ENCODE data around the gene PPIL6.

The PPIL6 gene

DNA sequence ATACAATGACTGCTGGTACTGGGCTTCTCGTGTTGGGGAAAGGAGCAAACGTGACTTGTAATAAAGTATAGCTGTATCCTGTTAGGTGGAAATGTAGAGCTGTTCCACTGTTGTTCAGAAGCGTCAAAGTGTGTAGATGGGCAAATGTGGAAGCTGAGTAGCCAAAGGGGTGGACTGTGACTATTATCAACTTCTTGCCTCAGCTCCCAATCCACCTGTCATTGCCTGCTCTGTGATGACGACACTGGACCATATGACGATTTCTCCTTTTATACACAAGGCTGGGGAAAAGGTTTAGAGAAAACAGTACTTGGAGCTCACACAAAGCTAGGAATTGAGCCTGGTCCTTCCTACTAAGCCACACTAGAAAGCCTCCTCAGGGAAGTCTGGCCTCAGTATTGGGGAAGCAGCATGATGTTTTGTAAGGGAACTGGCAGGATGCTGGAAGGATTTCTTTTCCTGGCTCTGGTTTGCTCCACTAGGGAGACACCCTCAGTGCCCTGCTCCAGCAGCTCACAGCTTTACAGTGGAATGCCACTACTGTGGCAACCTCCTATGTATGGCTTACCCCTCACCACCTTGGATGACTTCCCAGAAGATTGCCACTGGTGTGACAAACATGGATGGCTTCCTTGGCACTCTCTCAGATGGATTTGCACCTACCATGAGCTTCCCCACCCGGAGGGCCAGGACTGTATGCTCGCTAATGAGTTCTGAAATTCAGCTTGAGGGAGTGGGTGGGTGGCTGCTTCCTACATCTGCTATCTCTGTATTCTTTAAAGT lies 78.1 kb downstream of the PPIL6 start:
- no peak for DNase-seq (ENCODE audit: low read depth)

DNA sequence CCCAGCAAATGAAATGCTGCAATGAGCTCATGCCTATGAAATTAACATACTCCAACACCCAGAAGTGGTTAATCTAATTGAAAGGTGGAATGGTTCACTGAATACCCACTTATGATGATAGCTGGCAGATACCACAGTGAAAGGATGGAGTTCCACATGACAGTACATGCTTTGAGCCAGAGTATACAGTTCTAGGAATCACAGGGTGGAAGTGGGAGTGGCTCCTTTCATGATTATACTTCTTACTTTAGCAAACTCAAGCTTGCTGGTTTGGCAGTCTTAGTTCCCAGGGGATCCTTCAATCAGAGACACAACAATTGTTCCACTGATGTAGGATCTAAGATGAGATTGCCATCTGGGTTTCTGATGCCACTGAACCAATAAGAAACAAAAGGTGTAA lies 79.6 kb downstream of the PPIL6 start:
- no peak for DNase-seq (ENCODE audit: low read depth)

DNA sequence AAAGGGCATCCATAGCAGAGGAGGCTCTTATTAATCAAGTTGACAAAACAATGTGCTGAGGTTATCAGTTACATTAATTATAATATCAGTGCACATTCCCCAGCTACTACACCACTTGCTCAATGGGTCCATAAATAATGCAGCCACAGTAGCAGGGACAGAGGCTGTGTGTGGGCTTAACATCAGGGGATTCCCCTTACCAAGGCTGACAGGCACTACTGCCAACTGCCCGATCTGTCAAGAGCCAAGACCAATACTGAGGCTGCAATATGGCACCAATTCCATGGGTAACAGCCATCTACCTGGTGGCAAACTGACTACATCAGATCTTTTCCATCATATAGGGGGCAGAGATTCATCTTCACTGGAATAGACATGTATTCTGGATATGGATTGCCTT lies 80.1 kb downstream of the PPIL6 start:
- no peak for DNase-seq (ENCODE audit: low read depth)

DNA sequence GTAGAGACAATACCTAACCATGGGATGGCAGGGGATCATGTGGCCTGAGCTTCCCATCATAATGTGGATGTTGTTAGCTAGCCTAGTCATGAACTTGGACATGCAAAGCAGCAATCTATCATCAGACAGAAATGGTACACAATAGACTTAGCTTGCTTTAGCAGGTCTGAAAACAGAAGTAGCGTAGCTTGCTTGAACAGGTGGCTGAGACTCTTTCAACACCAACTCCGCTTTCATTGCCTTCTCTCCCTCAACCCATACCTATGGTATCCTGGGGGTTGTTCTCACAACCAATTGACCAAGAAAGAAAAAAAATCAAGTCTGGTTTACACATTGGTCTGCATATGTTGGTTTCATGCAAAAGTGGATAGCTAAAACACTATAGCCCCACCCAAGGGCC lies 81.2 kb downstream of the PPIL6 start:
- no peak for DNase-seq (ENCODE audit: low read depth)

DNA sequence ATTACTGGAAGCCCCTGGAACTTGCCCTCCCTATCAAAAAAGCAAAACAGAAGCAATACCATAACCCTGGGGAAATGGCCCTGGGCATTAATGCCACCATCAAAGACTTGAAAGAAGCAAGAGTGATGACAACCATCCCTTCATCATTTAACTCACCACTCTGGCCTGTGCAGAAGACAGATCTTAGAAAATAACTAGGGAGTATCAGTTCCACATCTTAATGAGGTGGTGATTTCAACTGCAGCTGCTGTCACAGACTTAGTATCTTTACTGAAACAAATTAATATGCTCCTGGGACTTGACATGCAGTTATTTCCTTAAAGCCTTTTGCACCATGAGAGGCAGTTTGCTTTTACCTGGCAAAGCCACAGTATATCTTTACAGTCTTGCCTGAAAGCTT lies 82.2 kb downstream of the PPIL6 start:
- DNase-seq (ENCODE audit: low read depth): no peak

DNA sequence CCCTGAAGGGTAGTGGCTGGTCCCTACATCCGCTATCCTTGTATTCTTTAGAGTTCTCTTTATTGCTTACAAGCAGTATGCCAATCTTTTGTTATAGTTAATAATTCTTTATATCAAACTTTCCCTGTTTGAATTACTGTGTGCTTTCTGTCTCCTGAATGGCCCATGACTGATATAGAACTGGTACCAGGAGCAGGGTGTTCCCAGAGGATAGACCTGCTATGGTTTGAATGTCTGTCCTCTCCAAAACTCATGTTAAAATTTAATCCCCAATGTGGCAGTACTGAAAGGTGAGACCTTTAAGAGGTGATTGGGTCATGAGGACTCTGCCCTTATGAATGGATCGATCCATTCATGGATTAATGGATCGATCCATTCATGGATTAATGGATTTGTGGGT lies 84.2 kb downstream of the PPIL6 start:
- no peak for DNase-seq (ENCODE audit: low read depth)

DNA sequence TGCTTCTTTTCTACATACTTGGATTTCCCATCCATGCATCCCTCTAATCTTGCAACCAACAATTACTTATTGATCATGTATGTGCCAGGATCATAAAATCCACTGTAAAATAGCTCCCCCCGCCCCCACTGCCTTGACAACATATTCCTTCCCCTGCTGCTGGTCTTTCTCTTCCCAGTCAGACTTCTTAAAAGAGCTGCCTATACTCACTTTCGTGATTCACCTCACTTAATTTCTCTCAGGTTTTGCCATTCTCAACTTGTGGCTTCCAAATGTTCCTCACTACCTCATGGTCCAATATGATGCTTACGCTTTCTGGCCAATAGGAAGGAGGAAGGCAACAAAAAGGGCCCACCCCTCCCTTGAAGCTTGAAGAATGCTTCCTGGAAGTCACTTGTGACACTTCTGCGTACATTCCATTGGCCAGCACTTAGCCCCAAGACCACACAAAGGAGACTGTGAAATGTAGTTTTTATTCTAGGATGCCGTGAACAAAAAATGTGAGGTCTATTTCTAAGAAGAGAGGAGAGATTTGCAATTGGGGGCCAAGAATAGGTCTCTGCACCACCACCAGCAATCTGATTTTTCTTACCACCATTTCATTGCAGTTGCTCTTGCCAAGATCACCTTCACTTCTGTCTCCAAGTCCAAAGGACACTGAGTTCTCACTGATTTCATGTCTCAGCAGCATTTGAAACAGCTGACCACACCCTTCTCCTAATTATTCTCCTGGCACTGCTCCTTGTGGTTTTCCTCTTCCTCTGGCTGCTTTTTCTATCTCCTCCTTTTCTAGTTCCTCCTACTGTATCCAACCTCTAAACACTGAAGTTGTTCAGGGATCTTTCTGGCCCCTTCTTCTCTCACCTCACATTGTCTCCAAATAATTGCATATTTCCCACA lies 88.9 kb downstream of the PPIL6 start:
- DNase-seq (ENCODE audit: low read depth): no peak

DNA sequence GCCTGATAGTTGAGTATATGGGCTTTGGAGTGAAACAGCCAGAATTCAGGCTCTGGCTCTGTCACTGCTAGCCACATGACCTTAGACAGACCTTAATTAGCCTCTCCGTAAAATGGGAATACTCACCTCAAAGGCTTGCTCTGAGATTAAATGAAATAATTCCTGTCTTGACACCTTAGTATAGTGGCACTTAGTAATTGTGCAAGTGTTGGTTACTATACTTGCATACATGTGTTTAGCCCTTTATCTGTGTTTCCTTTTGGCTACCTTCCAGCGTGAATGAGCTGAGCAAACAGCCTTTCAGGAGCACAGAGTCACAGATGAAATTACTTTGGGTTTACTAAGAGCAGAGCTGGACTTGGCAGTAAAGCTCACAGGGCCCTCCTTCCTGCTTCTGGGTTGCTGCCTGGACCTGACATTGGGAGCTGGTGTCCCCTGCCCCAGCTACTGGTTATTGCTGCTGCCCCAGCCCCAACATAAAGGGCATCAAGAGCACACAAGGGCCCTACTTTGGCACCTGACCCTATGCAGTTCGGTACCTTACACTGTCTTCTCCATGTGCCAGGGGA lies 90.9 kb downstream of the PPIL6 start:
- DNase-seq (ENCODE audit: low read depth): no peak

DNA sequence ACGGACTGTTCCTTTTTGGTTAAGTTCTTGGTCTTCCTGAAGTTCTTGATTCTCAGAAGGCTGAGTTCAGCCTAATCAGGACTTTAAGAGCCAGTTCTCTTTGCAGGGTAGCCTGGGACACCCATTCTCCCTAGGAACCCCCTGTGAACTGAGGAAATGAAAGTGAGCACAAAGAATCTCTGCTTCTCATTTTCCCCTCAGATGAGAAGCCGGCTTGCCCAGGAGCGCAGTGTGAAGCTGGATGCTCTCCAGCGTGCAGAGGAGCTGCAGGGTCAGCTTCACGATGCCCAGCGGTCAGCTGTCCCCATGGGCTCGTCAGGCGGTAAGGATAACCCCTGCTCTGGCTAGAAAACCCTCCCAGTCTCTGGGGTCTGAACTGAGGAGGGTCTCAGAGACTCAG lies 92.2 kb downstream of the PPIL6 start:
- DNase-seq (ENCODE audit: low read depth): no peak

DNA sequence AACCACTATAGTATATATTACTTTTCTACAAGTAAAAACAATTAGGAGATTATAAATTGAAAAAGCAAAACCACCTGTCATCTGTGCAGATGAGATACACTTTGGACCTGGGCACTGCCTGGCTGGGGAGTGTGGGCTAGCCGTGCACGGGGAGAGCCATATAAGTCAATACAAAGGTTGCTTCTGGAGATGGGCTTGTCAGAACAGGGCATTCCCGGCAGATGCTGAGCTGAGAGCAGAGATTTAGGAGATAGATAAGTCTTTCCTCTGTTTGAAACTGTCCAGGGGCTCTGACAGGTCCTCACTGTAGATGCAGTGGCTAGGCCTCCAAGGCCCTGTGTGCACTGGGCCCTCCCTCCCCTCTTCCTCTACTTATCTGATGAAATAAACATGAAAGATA lies 92.6 kb downstream of the PPIL6 start:
- no peak for DNase-seq (ENCODE audit: low read depth)

DNA sequence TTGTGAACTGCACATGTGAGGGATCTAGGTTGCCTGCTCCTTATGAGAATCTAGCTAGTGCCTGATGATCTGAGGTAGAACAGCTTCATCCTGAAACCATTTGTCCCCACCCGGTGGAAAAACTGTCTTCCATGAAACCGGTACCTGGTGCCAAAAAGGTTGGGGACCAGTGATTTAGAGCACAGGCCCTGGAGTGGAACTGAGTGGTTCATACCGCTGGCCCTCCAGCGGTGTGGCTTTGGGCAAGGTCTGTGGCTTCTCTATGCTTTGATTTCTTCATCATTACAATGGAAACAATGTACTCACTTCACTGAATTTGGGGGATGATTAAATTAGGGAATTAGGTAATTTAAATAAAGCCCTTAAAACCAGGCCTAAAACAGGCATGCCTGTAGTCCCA lies 94.4 kb downstream of the PPIL6 start:
- no peak for DNase-seq (ENCODE audit: low read depth)

DNA sequence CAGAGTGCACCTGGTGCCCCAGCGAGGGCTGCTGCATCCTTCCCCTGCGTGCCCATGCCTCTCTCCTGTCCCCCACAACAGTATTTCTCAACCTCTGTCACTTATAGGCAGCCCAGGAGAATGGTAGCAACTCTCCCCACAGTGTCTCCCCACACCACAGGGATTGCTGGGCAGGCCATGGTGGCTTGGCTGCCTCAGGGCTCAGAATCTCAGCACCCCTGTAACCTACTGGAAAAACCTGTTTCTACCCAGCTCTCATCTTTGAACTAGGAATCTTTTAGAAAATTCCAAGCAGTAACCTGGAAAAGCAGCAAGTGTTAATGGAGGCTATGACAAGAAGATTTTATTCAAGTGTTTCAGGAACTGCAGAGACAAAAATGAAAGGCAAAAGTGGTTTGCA lies 96.2 kb downstream of the PPIL6 start:
- DNase-seq (ENCODE audit: low read depth): no peak

DNA sequence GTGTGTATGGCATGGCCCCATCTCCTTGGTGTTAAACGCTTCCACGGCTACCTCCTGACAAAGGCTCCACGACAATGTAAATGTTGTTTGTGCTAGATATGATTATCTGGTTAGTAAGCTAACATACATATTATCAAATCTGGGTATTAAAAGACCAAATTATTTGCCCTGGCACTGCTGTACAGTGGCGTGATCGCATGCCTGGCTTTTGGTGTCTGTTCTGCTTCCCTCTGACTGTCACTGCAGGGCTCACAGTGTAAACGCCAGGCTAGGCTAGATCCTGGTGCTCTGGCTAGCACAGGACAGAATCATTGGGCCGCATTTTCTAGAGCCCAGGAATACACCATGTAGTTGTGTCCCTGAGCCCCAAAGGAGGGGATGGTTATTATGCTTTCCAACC lies 96.9 kb downstream of the PPIL6 start:
- DNase-seq (ENCODE audit: low read depth): no peak

DNA sequence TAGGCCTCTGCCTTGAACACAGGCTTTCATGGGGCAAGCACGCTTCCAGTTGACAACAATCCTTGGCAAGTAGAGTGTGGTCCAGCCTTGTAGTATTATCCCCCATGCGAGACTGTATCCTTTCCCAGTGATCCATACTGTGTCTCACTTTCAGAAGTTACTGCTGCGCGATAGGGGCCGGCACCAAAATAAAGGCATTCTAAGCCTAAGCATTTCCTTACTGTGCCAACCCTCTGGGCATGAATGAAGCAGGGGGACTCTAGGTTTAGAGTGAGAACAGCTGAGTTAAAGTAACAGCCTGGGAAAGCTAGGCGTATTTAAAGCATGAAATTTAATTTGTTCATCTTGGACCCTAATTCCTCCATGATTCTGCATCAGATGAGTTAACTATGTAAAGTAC lies 97.5 kb downstream of the PPIL6 start:
- DNase-seq (ENCODE audit: low read depth): no peak

DNA sequence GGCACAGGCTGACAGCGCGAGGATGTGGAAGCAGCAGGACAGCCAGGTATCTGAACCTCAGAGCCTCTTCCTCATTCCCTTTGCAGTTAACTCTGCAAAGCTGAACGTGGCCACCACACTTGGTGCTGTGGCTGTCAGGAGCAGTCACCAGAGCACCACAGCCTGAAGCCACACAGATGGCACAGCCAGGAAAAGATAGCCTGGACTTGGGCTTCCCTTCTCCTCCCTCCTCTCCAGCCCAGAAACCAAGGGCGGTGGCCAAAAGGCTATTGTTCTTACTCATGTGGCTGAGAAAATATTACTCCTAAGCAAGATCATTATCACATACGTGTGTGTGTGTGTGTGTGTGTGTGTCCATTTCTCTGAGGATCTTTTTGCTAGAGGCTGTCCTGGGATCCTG lies 97.9 kb downstream of the PPIL6 start:
- peak; percentile 72 for DNase-seq (ENCODE audit: low read depth)

DNA sequence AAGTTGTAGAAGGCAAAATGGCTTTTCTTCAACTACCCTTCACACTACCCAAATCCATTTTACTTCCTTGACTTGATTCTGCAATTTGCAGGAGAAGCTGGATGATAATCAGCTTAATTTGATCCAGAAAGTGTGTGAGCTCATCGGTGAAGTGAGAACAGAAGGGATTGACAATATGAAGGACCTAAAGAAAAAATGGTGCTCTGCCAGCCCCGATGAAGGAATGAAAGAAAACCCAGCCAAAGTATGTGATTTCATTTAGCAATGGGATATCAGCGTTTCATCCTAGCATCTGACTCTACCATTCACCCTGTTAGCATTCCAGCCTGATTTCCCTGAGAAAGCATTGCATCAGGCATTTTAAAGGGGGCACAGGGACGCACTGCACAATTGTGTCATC lies 99.6 kb downstream of the PPIL6 start:
- no peak for DNase-seq (ENCODE audit: low read depth)

All from CMK (cell line).